ENCODE results near the gene SCP2.

DNA sequence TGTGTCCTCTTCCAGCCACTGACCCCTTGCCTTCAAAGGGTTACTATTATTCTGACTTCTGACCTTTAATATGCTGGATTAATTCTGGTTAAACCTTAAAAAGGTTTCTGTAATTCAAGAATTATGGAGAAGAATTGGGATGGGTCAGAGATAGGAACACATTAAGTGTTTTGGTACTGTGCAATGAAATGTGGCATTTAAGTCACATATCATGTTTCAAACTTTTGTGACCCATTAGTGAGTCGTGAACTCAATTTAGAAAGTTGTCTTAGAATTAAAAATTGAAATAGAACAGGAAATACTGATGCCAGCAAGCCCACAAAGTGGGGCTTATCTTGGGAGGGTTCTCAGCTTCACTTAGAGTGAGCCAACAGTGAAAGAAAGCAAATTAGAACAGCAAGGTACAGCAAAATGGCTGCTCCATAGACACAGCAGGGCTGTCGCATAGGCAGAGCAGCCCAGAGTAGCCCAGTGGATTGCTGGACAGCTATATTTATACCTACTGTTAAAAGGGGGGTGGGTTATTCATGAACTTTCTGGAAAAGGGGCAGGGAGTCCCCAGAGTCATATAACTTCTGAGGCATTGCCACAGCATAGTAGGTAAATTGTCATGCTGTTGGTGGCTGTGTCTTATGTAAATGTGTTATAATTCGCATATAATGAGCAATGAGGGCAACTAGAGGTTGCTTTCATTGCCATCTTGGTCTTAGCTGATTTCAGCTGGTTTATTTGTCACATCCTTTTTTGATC lies 10.5 kb downstream of the SCP2 start:
- TF ChIP-seq POLR2A (IDR thresholded peaks at IDR 0.05; ENCODE audit: low read depth, low read length) (no peak), MAZ (IDR thresholded peaks at IDR 0.05; ENCODE audit: borderline replicate concordance, low read depth, low read length) (no peak), CHD1 (IDR thresholded peaks at IDR 0.05; ENCODE audit: low read depth, low read length) (no peak), BHLHE40 (IDR thresholded peaks at IDR 0.05; ENCODE audit: low read depth, low read length) (no peak), RFX5 (IDR thresholded peaks at IDR 0.05; ENCODE audit: low read depth, low read length) (no peak), RAD21 (IDR thresholded peaks at IDR 0.05; ENCODE audit: low read length) (no peak), SMC3 (IDR thresholded peaks at IDR 0.05; ENCODE audit: low read depth, low read length) (no peak), RCOR1 (IDR thresholded peaks at IDR 0.05; ENCODE audit: insufficient replicate concordance, low read length) (no peak), MXI1 (IDR thresholded peaks at IDR 0.05; ENCODE audit: borderline replicate concordance, low read depth, low read length) (no peak), FOS (IDR thresholded peaks at IDR 0.05; ENCODE audit: low read depth, low read length) (no peak), MAFK (IDR thresholded peaks at IDR 0.05; ENCODE audit: low read depth, low read length) (no peak)
- TF ChIP-seq, protein P1, sequence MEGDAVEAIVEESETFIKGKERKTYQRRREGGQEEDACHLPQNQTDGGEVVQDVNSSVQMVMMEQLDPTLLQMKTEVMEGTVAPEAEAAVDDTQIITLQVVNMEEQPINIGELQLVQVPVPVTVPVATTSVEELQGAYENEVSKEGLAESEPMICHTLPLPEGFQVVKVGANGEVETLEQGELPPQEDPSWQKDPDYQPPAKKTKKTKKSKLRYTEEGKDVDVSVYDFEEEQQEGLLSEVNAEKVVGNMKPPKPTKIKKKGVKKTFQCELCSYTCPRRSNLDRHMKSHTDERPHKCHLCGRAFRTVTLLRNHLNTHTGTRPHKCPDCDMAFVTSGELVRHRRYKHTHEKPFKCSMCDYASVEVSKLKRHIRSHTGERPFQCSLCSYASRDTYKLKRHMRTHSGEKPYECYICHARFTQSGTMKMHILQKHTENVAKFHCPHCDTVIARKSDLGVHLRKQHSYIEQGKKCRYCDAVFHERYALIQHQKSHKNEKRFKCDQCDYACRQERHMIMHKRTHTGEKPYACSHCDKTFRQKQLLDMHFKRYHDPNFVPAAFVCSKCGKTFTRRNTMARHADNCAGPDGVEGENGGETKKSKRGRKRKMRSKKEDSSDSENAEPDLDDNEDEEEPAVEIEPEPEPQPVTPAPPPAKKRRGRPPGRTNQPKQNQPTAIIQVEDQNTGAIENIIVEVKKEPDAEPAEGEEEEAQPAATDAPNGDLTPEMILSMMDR (conservative IDR thresholded peaks at IDR 0.05; ENCODE audit: low read depth, low read length): no peak
- TF ChIP-seq, protein P2, sequence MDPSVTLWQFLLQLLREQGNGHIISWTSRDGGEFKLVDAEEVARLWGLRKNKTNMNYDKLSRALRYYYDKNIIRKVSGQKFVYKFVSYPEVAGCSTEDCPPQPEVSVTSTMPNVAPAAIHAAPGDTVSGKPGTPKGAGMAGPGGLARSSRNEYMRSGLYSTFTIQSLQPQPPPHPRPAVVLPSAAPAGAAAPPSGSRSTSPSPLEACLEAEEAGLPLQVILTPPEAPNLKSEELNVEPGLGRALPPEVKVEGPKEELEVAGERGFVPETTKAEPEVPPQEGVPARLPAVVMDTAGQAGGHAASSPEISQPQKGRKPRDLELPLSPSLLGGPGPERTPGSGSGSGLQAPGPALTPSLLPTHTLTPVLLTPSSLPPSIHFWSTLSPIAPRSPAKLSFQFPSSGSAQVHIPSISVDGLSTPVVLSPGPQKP (IDR thresholded peaks at IDR 0.05; ENCODE audit: borderline replicate concordance, low read depth, low read length): no peak
- TF ChIP-seq, protein P3, sequence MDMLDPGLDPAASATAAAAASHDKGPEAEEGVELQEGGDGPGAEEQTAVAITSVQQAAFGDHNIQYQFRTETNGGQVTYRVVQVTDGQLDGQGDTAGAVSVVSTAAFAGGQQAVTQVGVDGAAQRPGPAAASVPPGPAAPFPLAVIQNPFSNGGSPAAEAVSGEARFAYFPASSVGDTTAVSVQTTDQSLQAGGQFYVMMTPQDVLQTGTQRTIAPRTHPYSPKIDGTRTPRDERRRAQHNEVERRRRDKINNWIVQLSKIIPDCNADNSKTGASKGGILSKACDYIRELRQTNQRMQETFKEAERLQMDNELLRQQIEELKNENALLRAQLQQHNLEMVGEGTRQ (IDR thresholded peaks at IDR 0.05; ENCODE audit: low read depth, low read length): no peak
